ENCODE measurements around the gene PTPN4.

PTPN4 gene, protein sequence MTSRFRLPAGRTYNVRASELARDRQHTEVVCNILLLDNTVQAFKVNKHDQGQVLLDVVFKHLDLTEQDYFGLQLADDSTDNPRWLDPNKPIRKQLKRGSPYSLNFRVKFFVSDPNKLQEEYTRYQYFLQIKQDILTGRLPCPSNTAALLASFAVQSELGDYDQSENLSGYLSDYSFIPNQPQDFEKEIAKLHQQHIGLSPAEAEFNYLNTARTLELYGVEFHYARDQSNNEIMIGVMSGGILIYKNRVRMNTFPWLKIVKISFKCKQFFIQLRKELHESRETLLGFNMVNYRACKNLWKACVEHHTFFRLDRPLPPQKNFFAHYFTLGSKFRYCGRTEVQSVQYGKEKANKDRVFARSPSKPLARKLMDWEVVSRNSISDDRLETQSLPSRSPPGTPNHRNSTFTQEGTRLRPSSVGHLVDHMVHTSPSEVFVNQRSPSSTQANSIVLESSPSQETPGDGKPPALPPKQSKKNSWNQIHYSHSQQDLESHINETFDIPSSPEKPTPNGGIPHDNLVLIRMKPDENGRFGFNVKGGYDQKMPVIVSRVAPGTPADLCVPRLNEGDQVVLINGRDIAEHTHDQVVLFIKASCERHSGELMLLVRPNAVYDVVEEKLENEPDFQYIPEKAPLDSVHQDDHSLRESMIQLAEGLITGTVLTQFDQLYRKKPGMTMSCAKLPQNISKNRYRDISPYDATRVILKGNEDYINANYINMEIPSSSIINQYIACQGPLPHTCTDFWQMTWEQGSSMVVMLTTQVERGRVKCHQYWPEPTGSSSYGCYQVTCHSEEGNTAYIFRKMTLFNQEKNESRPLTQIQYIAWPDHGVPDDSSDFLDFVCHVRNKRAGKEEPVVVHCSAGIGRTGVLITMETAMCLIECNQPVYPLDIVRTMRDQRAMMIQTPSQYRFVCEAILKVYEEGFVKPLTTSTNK

DNA sequence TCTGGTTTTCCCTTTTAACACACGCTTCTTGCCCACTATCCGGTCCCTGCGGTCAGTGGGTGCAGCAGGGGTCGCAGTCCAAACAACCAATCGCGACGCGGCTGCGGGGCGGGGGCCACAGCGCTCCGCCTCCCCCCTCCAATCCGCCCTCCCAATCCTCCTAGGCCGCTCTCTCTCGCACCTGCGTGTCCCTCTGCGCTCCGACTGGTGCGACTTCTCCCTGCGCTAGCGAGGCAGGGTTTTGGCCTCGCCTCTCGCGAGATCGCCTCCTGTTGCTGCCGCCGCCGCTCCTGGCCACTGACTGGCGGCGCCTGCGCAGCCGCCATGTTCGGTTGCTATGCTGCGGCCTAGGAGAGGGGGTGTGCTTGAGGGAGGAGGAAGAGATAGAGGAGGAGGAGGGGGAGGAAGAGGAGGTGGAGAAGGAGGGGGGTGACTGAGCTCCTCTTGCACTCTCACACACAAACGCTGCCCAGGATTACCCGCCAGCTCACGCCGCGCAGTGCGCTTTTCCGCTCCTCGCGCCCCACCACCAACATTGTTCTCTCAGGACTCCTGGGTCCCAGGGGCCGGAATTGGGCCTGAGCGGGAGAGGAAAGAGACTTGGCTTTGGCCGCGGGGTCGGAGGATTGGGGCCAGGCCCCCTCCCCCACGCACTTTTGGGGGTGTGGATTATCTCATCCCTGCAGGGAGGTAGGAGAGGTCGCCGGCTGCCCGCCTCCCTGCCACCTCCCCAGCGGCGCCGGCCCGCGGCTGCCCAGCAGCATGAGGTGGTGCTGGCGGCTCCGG is at the start of gene PTPN4:
TSS of gene PTPN4 (plus strand) at position 472 of the 786 bp plus-strand sequence. CDS start 49,932 bp downstream, outside the sequence.
- no peaks in the 10 kb centered on the region for H3K27me3 ChIP-seq (ENCODE audit: low read depth, low read length)
- H4K20me1 ChIP-seq (ENCODE audit: insufficient read depth, low read length): no peaks in the 10 kb centered on the region
- peak within 1 kb of the TSS; percentile 88 for H3K4me2 ChIP-seq (ENCODE audit: low read length)
- peaks cover 47% of the 10 kb centered on the region for H3K79me2 ChIP-seq (ENCODE audit: low read length)
- no peaks in the 10 kb centered on the region for H3K36me3 ChIP-seq (replicated peaks; ENCODE audit: low read depth, low read length)
- H3K9me3 ChIP-seq (ENCODE audit: insufficient read depth, low read length): no peaks in the 10 kb centered on the region
- TF ChIP-seq, protein P1, sequence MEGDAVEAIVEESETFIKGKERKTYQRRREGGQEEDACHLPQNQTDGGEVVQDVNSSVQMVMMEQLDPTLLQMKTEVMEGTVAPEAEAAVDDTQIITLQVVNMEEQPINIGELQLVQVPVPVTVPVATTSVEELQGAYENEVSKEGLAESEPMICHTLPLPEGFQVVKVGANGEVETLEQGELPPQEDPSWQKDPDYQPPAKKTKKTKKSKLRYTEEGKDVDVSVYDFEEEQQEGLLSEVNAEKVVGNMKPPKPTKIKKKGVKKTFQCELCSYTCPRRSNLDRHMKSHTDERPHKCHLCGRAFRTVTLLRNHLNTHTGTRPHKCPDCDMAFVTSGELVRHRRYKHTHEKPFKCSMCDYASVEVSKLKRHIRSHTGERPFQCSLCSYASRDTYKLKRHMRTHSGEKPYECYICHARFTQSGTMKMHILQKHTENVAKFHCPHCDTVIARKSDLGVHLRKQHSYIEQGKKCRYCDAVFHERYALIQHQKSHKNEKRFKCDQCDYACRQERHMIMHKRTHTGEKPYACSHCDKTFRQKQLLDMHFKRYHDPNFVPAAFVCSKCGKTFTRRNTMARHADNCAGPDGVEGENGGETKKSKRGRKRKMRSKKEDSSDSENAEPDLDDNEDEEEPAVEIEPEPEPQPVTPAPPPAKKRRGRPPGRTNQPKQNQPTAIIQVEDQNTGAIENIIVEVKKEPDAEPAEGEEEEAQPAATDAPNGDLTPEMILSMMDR (IDR thresholded peaks at IDR 0.05; ENCODE audit: low read depth, low read length): no peak
- no peak for TF ChIP-seq EZH2phosphoT487 (IDR thresholded peaks at IDR 0.05; ENCODE audit: low read depth)
- H3K4me1 ChIP-seq (ENCODE audit: low read length): peaks cover 17% of the 10 kb centered on the region
- peak within 1 kb of the TSS; percentile 91 for H3K9ac ChIP-seq (ENCODE audit: low read length)
- H3K4me3 ChIP-seq (ENCODE audit: low read length): peak within 1 kb of the TSS; percentile 91
- H3K27ac ChIP-seq (ENCODE audit: low read length): peak within 1 kb of the TSS; percentile 91
- H2AFZ ChIP-seq (ENCODE audit: low read depth, low read length): peak within 1 kb of the TSS; percentile 90

DNA sequence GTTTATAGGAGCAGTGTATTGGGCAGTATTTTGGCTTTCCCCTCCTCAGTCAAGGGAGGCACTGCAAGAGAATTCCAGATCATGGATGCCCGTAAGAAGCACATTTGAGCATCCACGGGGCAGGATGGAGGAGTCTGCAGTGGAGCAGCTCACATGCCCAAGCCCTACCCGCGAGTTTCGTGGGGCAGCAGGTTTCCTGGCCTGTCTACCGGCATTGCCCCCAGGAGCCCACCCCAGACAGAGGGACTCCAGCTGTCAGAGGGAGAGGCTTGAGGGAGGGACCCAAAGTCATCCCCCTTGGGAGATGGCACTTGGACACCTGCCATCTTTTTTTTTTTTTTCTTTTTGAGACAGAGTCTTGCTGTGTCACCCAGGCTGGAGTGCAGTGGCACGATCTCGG is 49.4 kb upstream of the PTPN4 start:
- no peak overlapping the region for H3K9ac ChIP-seq (ENCODE audit: low read length)
- H3K36me3 ChIP-seq (replicated peaks; ENCODE audit: low read depth, low read length): no peaks in the 10 kb centered on the region
- no peaks in the 10 kb centered on the region for H4K20me1 ChIP-seq (ENCODE audit: insufficient read depth, low read length)
- H3K4me1 ChIP-seq (ENCODE audit: low read length): no peaks in the 10 kb centered on the region
- H3K4me3 ChIP-seq (ENCODE audit: low read length): no peak overlapping the region
- H3K4me2 ChIP-seq (ENCODE audit: low read length): no peak overlapping the region
- H3K79me2 ChIP-seq (ENCODE audit: low read length): no peaks in the 10 kb centered on the region
- H3K9me3 ChIP-seq (ENCODE audit: insufficient read depth, low read length): no peaks in the 10 kb centered on the region
- no peak overlapping the region for H3K27ac ChIP-seq (ENCODE audit: low read length)
- H2AFZ ChIP-seq (ENCODE audit: low read depth, low read length): no peak overlapping the region
- TF ChIP-seq, protein P1 (IDR thresholded peaks at IDR 0.05; ENCODE audit: low read depth, low read length): no peak
- TF ChIP-seq EZH2phosphoT487 (IDR thresholded peaks at IDR 0.05; ENCODE audit: low read depth): no peak
- H3K27me3 ChIP-seq (ENCODE audit: low read depth, low read length): no peaks in the 10 kb centered on the region

DNA sequence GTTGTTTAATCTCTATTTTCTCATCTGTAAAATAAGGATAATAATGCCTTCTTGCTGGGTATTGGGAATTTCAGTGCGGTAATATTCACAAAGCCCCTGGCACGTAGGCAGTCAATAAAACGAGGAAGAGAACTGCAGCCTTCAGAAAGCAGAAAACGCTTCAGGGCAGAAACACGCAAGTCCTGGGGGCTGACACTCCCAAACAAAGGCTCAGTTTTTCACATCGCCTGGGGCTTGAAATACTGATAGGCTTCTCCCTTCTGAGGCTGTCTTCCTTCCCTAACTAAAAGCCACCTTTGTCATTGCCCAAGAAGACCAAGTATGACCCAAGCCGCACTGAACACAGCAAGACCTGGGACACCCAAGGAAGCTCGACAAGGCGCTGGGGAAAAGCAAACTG is 48.4 kb upstream of the PTPN4 start:
- Histone ChIP-seq H3K36me3 (replicated peaks; ENCODE audit: low read depth, low read length) (no peaks in the 10 kb centered on the region), H3K79me2 (ENCODE audit: low read length) (no peaks in the 10 kb centered on the region), H3K9me3 (ENCODE audit: insufficient read depth, low read length) (no peaks in the 10 kb centered on the region), H3K4me3 (ENCODE audit: low read length) (no peak overlapping the region), H3K9ac (ENCODE audit: low read length) (no peak overlapping the region), H3K27me3 (ENCODE audit: low read depth, low read length) (no peaks in the 10 kb centered on the region), H3K4me2 (ENCODE audit: low read length) (no peak overlapping the region), H4K20me1 (ENCODE audit: insufficient read depth, low read length) (no peaks in the 10 kb centered on the region), H2AFZ (ENCODE audit: low read depth, low read length) (no peak overlapping the region), H3K27ac (ENCODE audit: low read length) (no peak overlapping the region), H3K4me1 (ENCODE audit: low read length) (no peaks in the 10 kb centered on the region)
- TF ChIP-seq, protein P1 (IDR thresholded peaks at IDR 0.05; ENCODE audit: low read depth, low read length): no peak
- TF ChIP-seq EZH2phosphoT487 (IDR thresholded peaks at IDR 0.05; ENCODE audit: low read depth): no peak

Data from OCI-LY3 (cell line).